Prostate gland (tissue), 2 donors: ENCODE measurements around the gene GADL1. TPM values are rescaled to one million over a fixed set of nuclear protein-coding genes. Genes with fewer than 3 reads are reported as not detected.

Source experiments
- DNase-seq: peaks from one replicate; pipeline ENCODE4 v3.0.0-alpha.2; 2019; ENCODE audit warnings: low spot score
- H3K27ac ChIP-seq, 2 donors: fragments of 200-600 bp; sonication (generic); 2 replicates each; pipeline ENCODE4 v1.5.1; 2017 to 2019
- H3K27me3 ChIP-seq: fragments of 200-600 bp; sonication (generic); replicated peaks from 2 replicates; pipeline ENCODE4 v1.5.1; 2019; ENCODE audit not compliant: insufficient read depth
- H3K36me3 ChIP-seq, 2 donors: fragments of 200-600 bp; sonication (generic); 1 replicate in 1 of 2; 2 replicates in 1 of 2; pipeline versions ENCODE4 v1.5.1 to v1.8.1; 2017 to 2019
- H3K4me1 ChIP-seq: fragments of 200-600 bp; sonication (generic); replicated peaks from 2 replicates; pipeline ENCODE4 v1.5.1; 2019
- H3K4me3 ChIP-seq, 2 donors: fragments of 200-600 bp; sonication (generic); 2 replicates each; pipeline ENCODE4 v1.5.1; 2017 to 2019
- H3K9me3 ChIP-seq: fragments of 200-600 bp; sonication (generic); 2 replicates; pipeline ENCODE4 v1.5.1; 2017
- POLR2A ChIP-seq: fragments of 450-650 bp; IDR thresholded peaks from one replicate; pipeline ENCODE4 v1.6.1; 2016; ENCODE audit warnings: antibody characterized with exemption, mild to moderate bottlenecking
- POLR2AphosphoS5 ChIP-seq: sonication (generic); formaldehyde crosslinking; IDR thresholded peaks from one replicate; pipeline ENCODE4 v1.6.1; 2017; ENCODE audit warnings: antibody characterized with exemption
- WGBS: methylation state at CpG from one replicate; pipeline ENCODE4 v1.1.5; 2018; 5-methylcytosine and 5-hydroxymethylcytosine counted together
- intact Hi-C: fragments of 100-400 bp; cut with DNase I; formaldehyde crosslinking; loops from one replicate; pipeline ENCODE4 v1.14.2; 2022
- total RNA-seq, 2 donors: library from RNA; depleted of rRNA; stranded (reverse); fragments of >200 nt; gene quantifications; one replicate each; pipeline ENCODE4 v1.1.0, GENCODE V29; 2016
- TF ChIP-seq, protein P1 (sequence below), 4 experiments: fragments of 200-600 bp in 2 of 4; fragments of 450-650 bp in 2 of 4; sonication (generic) in 2 of 4; IDR thresholded peaks; 1 replicate in 3 of 4; 2 replicates in 1 of 4; pipeline ENCODE4 v1.5.1; 2016 to 2019; ENCODE audit warnings: antibody characterized with exemption in 4 of 4, mild to moderate bottlenecking in 2 of 4, moderate library complexity in 2 of 4

Gene GADL1
- total RNA-seq, 2 donors from 2014 or later = not detected

DNA sequence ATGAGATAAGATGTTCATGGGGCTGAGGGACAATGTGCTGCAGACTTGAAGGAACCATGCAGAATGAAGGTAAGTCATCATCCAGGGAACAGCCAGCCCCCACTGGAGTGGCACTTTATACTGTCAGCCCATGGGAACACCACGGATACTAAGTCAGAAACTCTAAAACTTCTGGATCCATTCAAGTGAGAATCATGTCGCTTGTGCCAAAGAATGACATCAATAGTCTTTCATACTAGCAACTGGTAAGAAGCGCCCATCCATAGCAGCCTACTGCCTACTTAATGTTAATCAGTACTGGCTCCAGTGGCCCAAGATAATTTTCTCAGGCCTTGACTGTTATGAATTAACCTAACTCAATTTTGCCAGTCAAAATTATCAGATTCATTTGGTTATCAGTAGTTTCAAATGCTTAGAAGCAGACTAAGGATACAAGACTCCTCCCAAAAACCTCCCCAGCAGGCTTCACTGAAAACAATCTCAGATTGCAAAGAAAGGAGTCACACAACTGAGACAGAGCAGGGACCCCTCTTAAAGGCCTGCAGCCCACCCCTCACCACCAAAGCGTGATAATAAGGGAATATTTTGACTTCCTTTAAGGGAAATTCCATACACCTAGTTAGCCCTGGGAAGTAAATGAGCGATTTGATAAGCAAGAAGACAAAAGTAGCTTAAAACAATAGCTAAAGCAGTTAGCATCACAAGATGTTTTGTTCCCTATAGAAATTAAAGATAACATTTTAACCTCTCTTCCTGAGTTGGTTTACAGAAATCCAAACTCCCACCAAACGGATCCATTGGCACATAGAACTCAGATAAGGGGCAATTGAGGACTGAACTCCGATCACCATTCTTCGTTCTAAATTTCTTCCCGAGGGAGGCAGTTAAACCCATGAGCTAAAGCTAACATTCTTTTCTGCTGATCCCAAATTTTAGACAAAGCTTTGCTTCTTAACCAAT is 189.2 kb downstream of the GADL1 start:
- H3K9me3 ChIP-seq = no peaks in the 10 kb centered on the region
- intact Hi-C loops = no loop called here
- no peaks in the 10 kb centered on the region for H3K4me1 ChIP-seq
- H3K4me3 ChIP-seq = no peak overlapping the region
- 88% methylated on average over 9 of the region's 9 CpGs for WGBS
- TF ChIP-seq POLR2A (no peak), POLR2AphosphoS5 (no peak)
- TF ChIP-seq, protein P1, sequence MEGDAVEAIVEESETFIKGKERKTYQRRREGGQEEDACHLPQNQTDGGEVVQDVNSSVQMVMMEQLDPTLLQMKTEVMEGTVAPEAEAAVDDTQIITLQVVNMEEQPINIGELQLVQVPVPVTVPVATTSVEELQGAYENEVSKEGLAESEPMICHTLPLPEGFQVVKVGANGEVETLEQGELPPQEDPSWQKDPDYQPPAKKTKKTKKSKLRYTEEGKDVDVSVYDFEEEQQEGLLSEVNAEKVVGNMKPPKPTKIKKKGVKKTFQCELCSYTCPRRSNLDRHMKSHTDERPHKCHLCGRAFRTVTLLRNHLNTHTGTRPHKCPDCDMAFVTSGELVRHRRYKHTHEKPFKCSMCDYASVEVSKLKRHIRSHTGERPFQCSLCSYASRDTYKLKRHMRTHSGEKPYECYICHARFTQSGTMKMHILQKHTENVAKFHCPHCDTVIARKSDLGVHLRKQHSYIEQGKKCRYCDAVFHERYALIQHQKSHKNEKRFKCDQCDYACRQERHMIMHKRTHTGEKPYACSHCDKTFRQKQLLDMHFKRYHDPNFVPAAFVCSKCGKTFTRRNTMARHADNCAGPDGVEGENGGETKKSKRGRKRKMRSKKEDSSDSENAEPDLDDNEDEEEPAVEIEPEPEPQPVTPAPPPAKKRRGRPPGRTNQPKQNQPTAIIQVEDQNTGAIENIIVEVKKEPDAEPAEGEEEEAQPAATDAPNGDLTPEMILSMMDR (IDR thresholded peaks at IDR 0.05) = no peak
- no peaks in the 10 kb centered on the region for H3K36me3 ChIP-seq
- H3K27ac ChIP-seq = no peak overlapping the region
- no peak for DNase-seq
- H3K27me3 ChIP-seq = no peaks in the 10 kb centered on the region

DNA sequence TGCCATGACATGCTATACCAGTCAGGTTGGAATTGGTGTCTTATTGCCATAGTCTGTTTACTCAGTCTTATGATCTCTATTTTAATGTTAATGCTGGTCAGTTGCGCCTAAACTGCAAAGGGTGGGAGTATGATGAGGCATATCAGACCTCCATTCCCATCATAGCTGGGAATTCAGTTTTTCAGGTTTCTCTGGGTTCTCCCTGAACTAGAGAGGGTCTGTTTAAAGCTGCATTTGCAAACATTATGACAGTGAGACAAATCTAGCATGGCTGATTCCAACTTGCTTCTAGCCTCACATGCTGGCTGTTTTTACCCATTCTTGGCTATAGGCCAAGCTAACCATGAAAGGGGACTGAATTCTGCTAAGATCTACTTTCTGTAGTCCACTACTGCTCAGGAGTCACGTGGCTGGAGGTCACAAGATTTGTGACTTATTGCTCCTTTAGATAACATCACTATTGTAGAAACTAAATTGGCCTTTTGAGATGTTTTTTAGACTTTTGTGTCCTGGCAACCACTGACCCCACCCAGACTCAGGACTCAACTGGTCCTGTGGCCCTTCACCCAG is 191.5 kb downstream of the GADL1 start:
- no peak for DNase-seq
- H3K36me3 ChIP-seq = no peaks in the 10 kb centered on the region
- H3K4me1 ChIP-seq = no peaks in the 10 kb centered on the region
- no peak overlapping the region for H3K4me3 ChIP-seq
- intact Hi-C loops = no loop called here
- 92% methylated on average over 2 of the region's 2 CpGs for WGBS
- TF ChIP-seq POLR2A = no peak
- TF ChIP-seq, protein P1 (IDR thresholded peaks at IDR 0.05) = no peak
- TF ChIP-seq POLR2AphosphoS5 = no peak
- no peak overlapping the region for H3K27ac ChIP-seq
- no peaks in the 10 kb centered on the region for H3K27me3 ChIP-seq
- no peaks in the 10 kb centered on the region for H3K9me3 ChIP-seq

DNA sequence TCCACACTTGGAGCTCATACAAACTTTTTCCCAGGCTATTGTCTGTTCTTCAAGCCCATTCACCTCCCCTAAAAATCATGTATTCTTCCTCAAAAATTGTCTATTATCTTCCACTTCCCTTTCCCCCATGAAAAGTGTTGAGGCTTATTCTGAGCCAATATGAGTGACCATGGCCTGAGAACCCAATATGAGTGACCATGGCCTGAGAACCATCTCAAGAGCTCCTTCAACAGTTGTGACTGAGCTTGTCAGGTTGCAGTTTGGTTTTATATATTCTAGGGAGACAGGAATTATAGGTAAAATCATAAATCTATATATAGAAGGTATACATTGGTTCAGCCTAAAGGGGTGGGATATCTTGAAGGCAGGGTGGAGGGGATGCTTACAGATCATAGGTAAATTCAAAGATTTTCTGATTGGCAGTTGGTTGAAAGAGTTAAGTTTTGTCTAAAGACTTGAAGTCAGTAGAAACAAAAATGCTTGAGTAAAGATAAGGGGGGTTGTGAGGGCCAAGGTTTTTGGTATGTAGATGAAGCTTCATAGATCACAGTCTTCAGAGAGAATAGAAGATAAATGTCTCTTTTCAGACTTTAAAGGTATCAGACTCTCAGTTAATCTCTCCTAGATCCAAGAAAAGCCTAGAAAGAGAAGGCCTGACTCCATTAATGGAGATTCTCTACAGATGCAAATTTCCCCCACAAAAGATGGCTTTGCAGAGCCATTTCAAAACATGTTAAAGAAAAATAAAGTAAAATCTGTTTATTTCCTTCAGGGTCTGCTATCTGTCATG is 192.2 kb downstream of the GADL1 start:
- Histone ChIP-seq H3K4me3 (no peak overlapping the region), H3K27me3 (no peaks in the 10 kb centered on the region), H3K36me3 (no peaks in the 10 kb centered on the region), H3K27ac (no peak overlapping the region), H3K4me1 (no peaks in the 10 kb centered on the region), H3K9me3 (no peaks in the 10 kb centered on the region)
- TF ChIP-seq, protein P1 (IDR thresholded peaks at IDR 0.05) = no peak
- TF ChIP-seq POLR2A = no peak
- TF ChIP-seq POLR2AphosphoS5 = no peak
- intact Hi-C loops = no loop called here
- DNase-seq = no peak

DNA sequence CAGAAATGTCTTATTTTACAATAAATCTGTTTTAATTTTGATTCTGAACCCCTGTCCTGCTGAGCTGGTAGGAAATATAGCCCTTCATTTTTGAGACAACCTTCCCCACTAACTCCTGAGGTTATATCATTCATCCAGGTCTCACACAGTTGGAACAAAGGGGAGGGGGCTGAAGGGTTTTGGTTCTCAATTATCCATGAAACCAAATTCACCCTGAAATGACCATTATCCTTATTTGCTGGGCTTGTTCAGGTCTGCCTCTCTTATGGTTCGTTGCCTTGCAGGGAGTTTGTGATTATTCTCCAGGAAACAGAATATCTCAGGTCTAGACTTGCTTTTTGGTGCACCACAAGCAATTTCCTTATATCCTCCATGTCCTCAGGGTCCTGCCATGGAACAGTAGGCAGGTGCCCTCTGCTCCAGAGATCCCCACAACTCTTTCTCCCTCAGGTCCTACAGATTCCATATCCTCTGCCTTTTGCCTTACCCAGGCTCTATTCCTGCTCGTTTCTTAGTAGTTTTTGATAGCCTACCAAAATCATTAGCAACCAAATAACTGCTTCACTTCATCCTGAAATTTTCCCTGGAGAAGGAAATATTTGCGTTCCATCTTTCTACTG is 193.6 kb downstream of the GADL1 start:
- Histone ChIP-seq H3K9me3 (no peaks in the 10 kb centered on the region), H3K27ac (no peak overlapping the region), H3K27me3 (no peaks in the 10 kb centered on the region), H3K4me3 (no peak overlapping the region), H3K36me3 (no peaks in the 10 kb centered on the region), H3K4me1 (no peaks in the 10 kb centered on the region)
- no peak for DNase-seq
- intact Hi-C loops = no loop called here
- 80% methylated on average over 3 of the region's 3 CpGs for WGBS
- TF ChIP-seq POLR2AphosphoS5 (no peak), POLR2A (no peak)
- TF ChIP-seq, protein P1 (IDR thresholded peaks at IDR 0.05) = no peak
